SK-N-SH treated with all-trans-retinoic acid at 6 μM for 48 hours (cell line): Measurements from ENCODE around the gene MUC3A.

Source experiments
- PPARA ChIP-seq: fragments of 250-450 bp; sonication (Bioruptor Pico); IDR thresholded peaks from 2 replicates; pipeline ENCODE4 v1.5.0; 2020; ENCODE audit warnings: mild to moderate bottlenecking, borderline replicate concordance
- RARB ChIP-seq: fragments of 250-450 bp; sonication (Bioruptor Pico); IDR thresholded peaks from 2 replicates; pipeline ENCODE4 v1.8.0; 2021; ENCODE audit warnings: mild to moderate bottlenecking, moderate library complexity
- SNAI2 ChIP-seq: fragments of 250-450 bp; sonication (Bioruptor Pico); IDR thresholded peaks from 2 replicates; pipeline ENCODE4 v1.5.0; 2020; ENCODE audit warnings: mild to moderate bottlenecking, moderate library complexity
- TF ChIP-seq, protein P1 (sequence below): fragments of 250-450 bp; sonication (Bioruptor Pico); IDR thresholded peaks from 2 replicates; pipeline ENCODE4 v1.8.0; 2020; ENCODE audit warnings: mild to moderate bottlenecking, moderate library complexity, borderline replicate concordance

GRCh38 chr7:100947792-100948191, 1.5 kb upstream of the MUC3A start:
- TF ChIP-seq, protein P1, sequence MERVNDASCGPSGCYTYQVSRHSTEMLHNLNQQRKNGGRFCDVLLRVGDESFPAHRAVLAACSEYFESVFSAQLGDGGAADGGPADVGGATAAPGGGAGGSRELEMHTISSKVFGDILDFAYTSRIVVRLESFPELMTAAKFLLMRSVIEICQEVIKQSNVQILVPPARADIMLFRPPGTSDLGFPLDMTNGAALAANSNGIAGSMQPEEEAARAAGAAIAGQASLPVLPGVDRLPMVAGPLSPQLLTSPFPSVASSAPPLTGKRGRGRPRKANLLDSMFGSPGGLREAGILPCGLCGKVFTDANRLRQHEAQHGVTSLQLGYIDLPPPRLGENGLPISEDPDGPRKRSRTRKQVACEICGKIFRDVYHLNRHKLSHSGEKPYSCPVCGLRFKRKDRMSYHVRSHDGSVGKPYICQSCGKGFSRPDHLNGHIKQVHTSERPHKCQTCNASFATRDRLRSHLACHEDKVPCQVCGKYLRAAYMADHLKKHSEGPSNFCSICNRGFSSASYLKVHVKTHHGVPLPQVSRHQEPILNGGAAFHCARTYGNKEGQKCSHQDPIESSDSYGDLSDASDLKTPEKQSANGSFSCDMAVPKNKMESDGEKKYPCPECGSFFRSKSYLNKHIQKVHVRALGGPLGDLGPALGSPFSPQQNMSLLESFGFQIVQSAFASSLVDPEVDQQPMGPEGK (CRISPR knock-in tag) = no peak
- no peak for TF ChIP-seq PPARA (CRISPR knock-in tag)
- no peak for TF ChIP-seq SNAI2 (CRISPR knock-in tag)
- no peak for TF ChIP-seq RARB (CRISPR knock-in tag)
